GM12878 (cell line): ENCODE measurements around the gene C5orf46. TPM values are rescaled to one million over a fixed set of nuclear protein-coding genes. Genes with fewer than 3 reads are reported as not detected.
A peak's percentile ranks its signal among the peaks of the same experiment; 100 is the strongest.

ENCODE experiments used
- ATAC-seq: fragments of 200-7000 bp; cut with Tn5 transposase; 3 replicates; pipeline ENCODE4 v1.9.1; 2020; ENCODE audit warnings: mild to moderate bottlenecking, moderate library complexity
- BruUV-seq: library from RNA; stranded (reverse); fragments of 400-500 nt; replicated peaks from 2 replicates; lab custom pipeline; 2021; lab: Mats Ljungman, UMichigan
- CTCF ChIA-PET: fragments of 300-600 bp; sonication (Branson Sonifier 250); formaldehyde crosslinking; extraction: SDS; loops from one replicate; lab custom pipeline; 2021; ENCODE audit warnings: inconsistent platforms; lab: Yijun Ruan, JAX
- POLR2A ChIA-PET: fragments of 350-600 bp; formaldehyde crosslinking; extraction: SDS; loops from one replicate; lab custom pipeline; 2021; ENCODE audit warnings: inconsistent platforms; lab: Charles Lee
- RAD21 ChIA-PET: fragments of 300-600 bp; sonication (Branson Sonifier 250); formaldehyde crosslinking; loops from one replicate; lab custom pipeline; 2023; ENCODE audit warnings: antibody characterized with exemption; ENCODE audit not compliant: unreplicated experiment; lab: Charles Lee
- SMC1A ChIA-PET: fragments of 300-600 bp; sonication (Branson Sonifier 250); formaldehyde crosslinking; loops from one replicate; lab custom pipeline; 2023; ENCODE audit not compliant: unreplicated experiment, uncharacterized antibody; lab: Charles Lee
- DNase-seq: peaks from one replicate; pipeline ENCODE4 v3.0.0-alpha.2; 2011; ENCODE audit warnings: low read depth, low spot score
- FAIRE-seq: peaks from 3 replicates; lab custom pipeline; 2011; peaks lifted over from hg19 to GRCh38; lab: Jason Lieb, UNC
- H2AFZ ChIP-seq: 2 replicates; pipeline ENCODE4 v1.6.0; 2011; ENCODE audit warnings: low read depth, low read length, control low read depth; ENCODE audit not compliant: control insufficient read depth
- H3K27ac ChIP-seq: 2 replicates; pipeline ENCODE4 v1.5.1; 2011; ENCODE audit warnings: control low read depth; ENCODE audit not compliant: control insufficient read depth, insufficient read depth
- H3K27me3 ChIP-seq, 2 experiments: replicated peaks in 1 of 2; 2 replicates each; pipeline versions ENCODE4 v1.6.0 to v1.6.1; 2011; ENCODE audit warnings: low read length in 1 of 2; ENCODE audit not compliant: control insufficient read depth in 2 of 2, insufficient read depth in 2 of 2
- H3K36me3 ChIP-seq, 2 experiments: 2 replicates each; pipeline ENCODE4 v1.5.1; 2011; ENCODE audit warnings: low read length in 1 of 2; ENCODE audit not compliant: control insufficient read depth in 2 of 2, insufficient read depth in 2 of 2
- H3K4me1 ChIP-seq: 2 replicates; pipeline ENCODE4 v1.6.1; 2011; ENCODE audit warnings: mild to moderate bottlenecking, low read length, moderate library complexity, mixed read lengths; ENCODE audit not compliant: control insufficient read depth, insufficient read depth
- H3K4me2 ChIP-seq: 2 replicates; pipeline ENCODE4 v1.6.0; 2011; ENCODE audit warnings: control low read depth; ENCODE audit not compliant: control insufficient read depth, insufficient read depth
- H3K4me3 ChIP-seq: fragments of 200-600 bp; sonication (generic); 2 replicates; pipeline ENCODE4 v1.5.1; 2016
- H3K79me2 ChIP-seq: 2 replicates; pipeline ENCODE4 v1.6.0; 2011; ENCODE audit warnings: low read length; ENCODE audit not compliant: control insufficient read depth, insufficient read depth
- H3K9ac ChIP-seq: 2 replicates; pipeline ENCODE4 v1.8.0; 2011; ENCODE audit warnings: low read length, control low read depth, mixed read lengths; ENCODE audit not compliant: control insufficient read depth, insufficient read depth
- H3K9me3 ChIP-seq: replicated peaks from 3 replicates; pipeline ENCODE4 v1.5.1; 2011; ENCODE audit warnings: mild to moderate bottlenecking, low read length; ENCODE audit not compliant: control insufficient read depth, insufficient read depth
- H4K20me1 ChIP-seq: 2 replicates; pipeline ENCODE4 v1.6.0; 2011; ENCODE audit not compliant: control insufficient read depth, insufficient read depth
- BRCA1 ChIP-seq: IDR thresholded peaks from 2 replicates; pipeline ENCODE4 v1.6.1; 2011; ENCODE audit warnings: low read depth, low read length, improper control_type of control experiment
- CTCF ChIP-seq, 3 experiments: IDR thresholded peaks in 2 of 3; conservative IDR thresholded peaks in 1 of 3; 2 replicates each; pipeline ENCODE4 v1.5.1; 2011; ENCODE audit warnings: low read depth in 3 of 3, low read length in 3 of 3, mild to moderate bottlenecking in 3 of 3, control low read depth in 2 of 3, moderate library complexity in 2 of 3, inconsistent platforms in 1 of 3, mixed read lengths in 1 of 3; ENCODE audit not compliant: control insufficient read depth in 2 of 3, insufficient read depth in 1 of 3; ENCODE audit errors: extremely low read depth in 1 of 3
- DPF2 ChIP-seq: fragments of 450-650 bp; IDR thresholded peaks from 2 replicates; pipeline ENCODE4 v1.6.1; 2017; ENCODE audit warnings: mild to moderate bottlenecking
- ESRRA ChIP-seq: IDR thresholded peaks from 2 replicates; pipeline ENCODE4 v1.6.1; 2012; ENCODE audit warnings: mild to moderate bottlenecking, low read length, improper control_type of control experiment
- FOXK2 ChIP-seq: fragments of 450-650 bp; IDR thresholded peaks from 2 replicates; pipeline ENCODE4 v1.6.1; 2017; ENCODE audit warnings: mild to moderate bottlenecking, moderate library complexity
- LARP7 ChIP-seq: fragments of 450-650 bp; IDR thresholded peaks from 2 replicates; pipeline ENCODE4 v1.6.1; 2017; ENCODE audit warnings: mild to moderate bottlenecking
- RAD21 ChIP-seq: IDR thresholded peaks from 2 replicates; pipeline ENCODE4 v1.6.1; 2011; ENCODE audit warnings: mild to moderate bottlenecking, low read depth, low read length, moderate library complexity; ENCODE audit not compliant: insufficient read depth
- RAD51 ChIP-seq: fragments of 450-650 bp; IDR thresholded peaks from 2 replicates; pipeline ENCODE4 v1.6.1; 2016; ENCODE audit warnings: moderate library complexity, mild to moderate bottlenecking, inconsistent platforms
- RBBP5 ChIP-seq: fragments of 200-600 bp; sonication (generic); conservative IDR thresholded peaks from 2 replicates; pipeline ENCODE4 v1.6.1; 2016
- RELB ChIP-seq: fragments of 450-650 bp; IDR thresholded peaks from 2 replicates; pipeline ENCODE4 v1.6.1; 2017; ENCODE audit warnings: low read depth, mild to moderate bottlenecking, moderate library complexity
- SMC3 ChIP-seq: IDR thresholded peaks from 2 replicates; pipeline ENCODE4 v1.6.1; 2011; ENCODE audit warnings: low read length, improper control_type of control experiment, borderline replicate concordance
- TARDBP ChIP-seq: IDR thresholded peaks from 2 replicates; pipeline ENCODE4 v1.6.1; 2016; ENCODE audit warnings: borderline replicate concordance
- USF2 ChIP-seq: IDR thresholded peaks from 2 replicates; pipeline ENCODE4 v1.6.1; 2011; ENCODE audit warnings: low read depth, low read length, improper control_type of control experiment, borderline replicate concordance
- YY1 ChIP-seq: IDR thresholded peaks from 2 replicates; pipeline ENCODE4 v1.6.1; 2011; ENCODE audit warnings: low read depth, mild to moderate bottlenecking, low read length
- ZBTB33 ChIP-seq: fragments of 450-650 bp; IDR thresholded peaks from 2 replicates; pipeline ENCODE4 v1.6.1; 2017; ENCODE audit warnings: mild to moderate bottlenecking
- WGBS: methylation state at CpG from one replicate; pipeline ENCODE4 v1.1.6; 2016; ENCODE audit warnings: low lambda C conversion rate; ENCODE audit not compliant: insufficient replicate concordance, insufficient coverage; ENCODE audit errors: missing lambda C conversion rate; 5-methylcytosine and 5-hydroxymethylcytosine counted together
- in situ Hi-C: fragments of 300-500 bp; cut with MboI; formaldehyde crosslinking; loops from 9 replicates; pipeline ENCODE4 v1.14.3; 2018; ENCODE audit warnings: mixed read lengths
- intact Hi-C: fragments of 100-400 bp; cut with micrococcal nuclease; formaldehyde crosslinking; loops from one replicate; pipeline ENCODE4 v1.14.2; 2022; ENCODE audit not compliant: unreplicated experiment
- polyA plus RNA-seq, 11 experiments: library from polyadenylated mRNA; depleted of rRNA in 4 of 11; unstranded in 6 of 11; stranded (reverse) in 5 of 11; fragments of >200 nt; fragmentation: Nextera tagmentation in 4 of 11; fragmentation: Illumina TruSeq in 1 of 11; extraction: Ambion mirVana in 4 of 11; extraction: Trizol in 1 of 11; gene quantifications; 1 replicate in 1 of 11; 2 replicates in 10 of 11; pipeline versions ENCODE4 v1.2.1 to v1.2.3, GENCODE V29; 2011 to 2016; ENCODE audit warnings: inconsistent platforms in 2 of 11, missing spikeins in 2 of 11, low read depth in 1 of 11
- total RNA-seq, 4 experiments: library from RNA; depleted of rRNA in 3 of 4; stranded (reverse); fragments of >200 nt in 3 of 4; fragmentation: Illumina TruSeq in 1 of 4; extraction: Trizol in 1 of 4; gene quantifications; 2 replicates each; pipeline versions ENCODE4 v1.2.1 to v1.2.3, GENCODE V29; 2013 to 2021

The C5orf46 gene
- total and polyA plus RNA-seq, 10 of the 15 experiments (the other 5 are each of a cell fraction or from before 2014, with no cell fraction given) = not detected

- no peaks in the 10 kb centered on the region for H3K79me2 ChIP-seq
- POLR2A ChIA-PET = no interaction called here
- no TSS peak for BruUV-seq
- H3K4me1 ChIP-seq = no peaks in the 10 kb centered on the region
- no peaks in the 10 kb centered on the region; a peak in 2 of 4 replicates for H3K27me3 ChIP-seq
- no peaks in the 10 kb centered on the region for H3K36me3 ChIP-seq
- H3K27ac ChIP-seq = no peak overlapping the region
- H3K4me3 ChIP-seq = no peak overlapping the region
- intact Hi-C loops (no loop called here), in situ Hi-C loops (no loop called here)
- TF ChIP-seq RELB (no peak), YY1 (0 out of 2 replicates have a peak, but pooled peaks have one; percentile 15), ZBTB33 (no peak), CTCF (IDR thresholded peaks at IDR 0.05 in 2 of 3, conservative IDR thresholded peaks at IDR 0.05 in 1 of 3; ENCODE audit: control insufficient read depth in 2 of 3, extremely low read depth in 1 of 3, insufficient read depth in 1 of 3, low read depth in 3 of 3, low read length in 3 of 3) (peak; percentile 77 to 87 (median 82)), SMC3 (peak; percentile 34; the same call in 1 of the 2 replicates), RAD21 (peak; percentile 54), DPF2 (no peak), BRCA1 (no peak), FOXK2 (no peak), LARP7 (no peak), USF2 (no peak), RAD51 (no peak), RBBP5 (no peak), TARDBP (no peak), ESRRA (no peak)
- H3K9ac ChIP-seq = no peak overlapping the region
- H3K4me2 ChIP-seq = no peak overlapping the region
- no peaks in the 10 kb centered on the region for H3K9me3 ChIP-seq
- DNase-seq = no peak
- H4K20me1 ChIP-seq = no peaks in the 10 kb centered on the region
- SMC1A ChIA-PET = interaction anchor here (0.7 to 2.3 kb wide), 4 partner anchors 9 to 873 kb away, joined by 3 to 9 read pairs (median 3); partner anchors contain the start of gene SCGB3A2
- FAIRE-seq = no peak
- no peak overlapping the region for H2AFZ ChIP-seq
- RAD21 ChIA-PET = no interaction called here
- peak; percentile 80 for ATAC-seq
- 0% methylated on average over 2 of the region's 2 CpGs for WGBS
- CTCF ChIA-PET = interaction anchor here (0.7 to 2.4 kb wide), 10 partner anchors 9 to 874 kb away, joined by 3 to 9 read pairs (median 4); no protein-coding TSS in a partner anchor
These were observed 48.8 kb downstream of the C5orf46 start for GRCh38 chr5:147857302-147858129.
